IPS-NIHi7 (cell line): ENCODE measurements around the gene DLGAP5.
A peak's percentile ranks its signal among the peaks of the same experiment; 100 is the strongest.

ENCODE experiments used
- DNase-seq: peaks from one replicate; pipeline ENCODE4 v3.0.0; 2012; ENCODE audit warnings: mixed read lengths; ENCODE audit errors: extremely low spot score

Gene DLGAP5

DNA sequence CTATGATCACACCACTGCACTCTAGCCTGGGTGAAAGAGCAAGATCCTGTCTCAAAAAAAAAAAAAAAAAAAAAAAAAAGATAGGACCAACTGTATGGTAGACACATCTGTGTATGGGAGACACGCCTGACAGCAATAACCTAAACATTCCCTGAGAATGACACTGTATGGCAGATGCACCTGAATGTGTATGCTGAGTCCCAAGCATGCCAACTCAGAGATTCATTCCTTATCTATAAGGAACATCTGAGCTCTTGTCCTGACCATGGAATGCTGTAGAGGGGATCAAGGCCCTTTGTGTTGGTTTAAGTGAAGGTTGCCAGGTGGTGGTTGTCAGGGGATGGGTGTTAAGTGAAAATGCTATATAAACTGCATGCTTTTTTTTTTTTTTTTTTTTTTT lies 81.5 kb downstream of the DLGAP5 start:
- no peak for DNase-seq

DNA sequence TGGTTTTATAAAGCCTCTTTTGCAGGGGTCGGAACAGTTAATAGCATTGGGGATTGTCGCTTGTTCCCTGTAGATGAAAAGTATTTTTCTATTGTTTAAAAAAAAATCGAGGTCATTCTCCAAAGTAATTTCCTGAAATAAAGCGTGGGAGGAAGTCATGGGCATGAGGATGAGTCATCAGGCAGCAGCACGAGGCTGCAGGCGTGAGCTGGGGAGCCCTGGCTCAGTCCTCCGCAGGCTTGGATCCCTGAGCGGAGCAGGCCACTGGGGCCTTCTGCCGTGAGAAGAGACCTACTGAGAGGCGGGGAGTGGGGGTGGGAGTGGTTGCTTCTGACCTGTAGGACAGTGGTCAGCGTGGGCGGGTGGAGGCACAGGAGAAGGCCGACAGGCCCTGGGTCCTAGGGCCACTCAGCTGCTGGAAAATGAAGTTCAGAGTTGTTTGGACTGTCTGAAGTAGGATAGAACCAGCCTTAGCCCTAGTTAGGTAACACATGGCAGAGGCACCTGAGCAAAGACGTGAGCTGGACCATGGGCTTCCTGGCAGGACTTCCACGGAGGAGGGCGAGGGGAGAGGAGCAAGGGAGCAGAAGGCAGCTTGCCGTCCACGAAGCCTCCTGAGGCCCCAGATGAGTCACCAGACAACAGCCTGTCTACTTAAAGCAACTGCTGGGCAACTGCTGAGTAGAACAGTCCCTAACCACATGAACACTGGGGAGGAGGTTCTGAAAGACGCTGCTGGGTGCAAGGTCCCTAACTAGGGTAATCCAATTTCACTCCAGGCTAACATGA lies 83.4 kb downstream of the DLGAP5 start:
- peak; percentile 81 for DNase-seq

DNA sequence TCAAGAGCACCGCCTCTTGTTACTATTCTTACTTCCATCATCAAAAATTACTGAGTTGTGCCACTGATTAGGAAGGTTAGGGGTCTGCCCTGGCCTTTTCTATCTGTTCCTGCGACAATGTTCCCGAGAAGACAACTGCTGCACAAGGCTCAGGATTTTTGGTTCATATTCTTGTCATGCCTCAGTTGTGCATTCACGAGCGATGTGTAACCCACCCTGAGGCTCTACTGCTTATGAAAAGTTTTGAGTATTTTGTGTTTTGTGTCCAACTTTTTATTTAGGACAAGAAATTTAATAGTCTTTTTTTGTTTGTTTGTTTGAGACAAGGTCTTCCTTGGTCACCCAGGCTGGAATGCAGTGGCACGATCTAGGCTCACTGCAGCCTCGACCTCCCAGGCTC lies 85.4 kb downstream of the DLGAP5 start:
- DNase-seq: no peak

DNA sequence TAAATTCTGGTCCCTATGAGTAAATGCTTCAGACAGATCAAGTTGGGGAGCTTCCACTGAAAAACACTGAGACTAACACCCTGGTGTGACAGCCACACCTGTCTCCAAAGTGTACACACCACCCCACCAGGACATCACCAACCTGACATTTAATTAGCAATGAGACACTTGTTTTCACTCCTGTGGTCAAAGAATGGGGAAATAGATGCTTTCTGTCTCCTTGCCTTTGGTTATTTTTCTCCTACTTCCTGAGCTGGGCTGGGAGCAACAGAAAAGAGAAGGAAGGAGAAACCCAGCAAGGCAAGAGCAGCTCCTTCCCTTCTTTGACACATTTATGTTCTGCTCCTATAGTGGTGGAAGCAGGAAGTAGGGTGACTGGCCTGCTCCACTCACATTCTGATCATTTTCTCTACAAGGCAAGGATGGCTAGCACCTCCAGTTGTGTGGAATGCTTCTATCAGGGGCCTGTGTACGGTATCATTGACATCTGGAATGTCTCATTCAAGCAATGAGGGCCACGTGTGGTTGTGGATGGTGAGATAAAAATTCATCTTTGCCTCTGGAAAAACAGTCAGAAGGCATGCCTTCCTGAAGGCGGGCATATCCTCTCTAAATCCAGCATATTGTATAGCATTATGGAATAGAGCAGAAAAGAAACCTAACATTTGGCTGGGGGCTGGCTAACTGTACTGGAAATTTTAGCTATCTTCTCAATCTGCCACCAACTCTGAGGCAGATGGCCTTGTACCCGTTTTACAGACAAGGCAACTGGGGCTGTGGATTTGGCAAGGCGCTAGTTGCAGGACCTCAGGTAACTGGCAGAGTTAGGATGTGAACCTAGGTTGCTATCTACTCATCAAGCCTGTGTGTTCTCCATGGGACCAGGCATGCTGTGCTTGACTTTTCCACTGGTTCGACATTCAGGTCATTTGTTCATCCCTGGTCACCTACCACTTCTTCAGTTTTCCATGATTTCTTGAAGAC lies 87.1 kb downstream of the DLGAP5 start:
- no peak for DNase-seq

DNA sequence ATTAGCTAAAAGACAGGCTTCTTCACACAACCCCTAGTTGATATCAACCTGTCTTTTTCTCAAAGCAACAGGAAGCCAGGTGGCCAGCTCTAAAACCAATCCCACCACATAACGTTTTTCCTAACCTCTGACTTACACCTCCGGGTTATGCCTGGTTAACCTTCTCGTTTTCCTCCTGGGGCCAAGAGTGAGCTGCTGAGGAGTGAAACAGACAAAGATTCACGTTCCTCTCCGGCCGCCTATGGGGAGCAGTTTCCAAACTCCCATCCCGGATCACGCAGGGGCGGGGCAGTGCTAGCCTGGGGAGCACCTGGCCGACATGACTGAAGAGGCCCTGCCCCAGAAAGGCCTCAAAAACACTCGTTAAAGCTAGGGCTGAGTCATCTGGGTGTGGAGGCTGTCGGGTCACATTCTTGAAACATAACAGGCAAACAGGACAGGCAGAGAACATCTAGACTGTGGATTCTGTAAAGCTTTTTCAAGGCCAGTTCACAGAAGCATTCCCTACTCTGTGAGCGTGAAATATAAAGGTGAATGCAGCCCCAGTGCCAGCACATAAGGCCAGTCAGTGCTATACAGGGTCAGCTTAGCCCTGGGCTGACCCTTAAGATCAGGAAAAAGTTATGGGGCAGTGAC lies 88.3 kb downstream of the DLGAP5 start:
- peak; percentile 84 for DNase-seq

DNA sequence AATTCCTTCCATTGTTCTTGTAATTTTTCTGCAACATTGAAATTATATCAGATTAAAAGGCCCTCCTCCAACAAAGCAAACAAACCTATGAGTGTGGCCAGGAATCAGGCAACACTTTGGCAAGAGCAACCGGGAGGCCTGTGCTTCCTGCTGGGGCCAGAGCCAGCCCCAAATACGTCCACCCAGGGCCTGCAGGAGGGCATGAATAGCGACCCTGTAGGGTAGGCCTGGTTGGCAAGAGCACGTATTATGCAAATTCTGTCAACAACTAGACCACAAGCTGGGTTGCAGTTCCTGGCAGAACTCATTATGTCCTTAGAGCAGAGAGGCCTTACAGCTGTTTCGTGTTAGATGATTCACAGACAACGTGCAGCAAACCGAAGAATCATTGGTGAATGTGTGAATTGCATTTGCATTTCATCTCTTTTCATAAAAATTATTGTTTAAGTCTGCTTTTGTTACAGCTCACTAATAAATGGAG lies 89.2 kb downstream of the DLGAP5 start:
- DNase-seq: peak; percentile 46

DNA sequence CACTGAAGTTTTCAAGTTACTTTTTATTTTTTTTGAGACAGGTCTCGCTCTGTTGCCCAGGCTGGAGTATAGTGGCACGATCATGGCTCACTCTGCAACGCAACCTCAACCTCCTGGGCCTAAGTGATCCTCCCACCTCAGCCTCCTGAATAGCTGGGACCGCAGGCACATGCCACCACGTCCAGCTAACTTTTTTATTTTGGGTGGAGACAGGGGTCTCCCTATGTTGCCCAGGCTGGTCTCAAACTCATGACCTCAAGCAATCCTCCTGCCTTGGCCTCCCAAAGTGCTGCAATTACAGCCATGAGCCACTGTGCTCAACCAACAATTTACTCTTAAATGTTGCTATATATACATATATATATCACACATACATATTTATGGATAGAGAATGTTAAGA lies 89.7 kb downstream of the DLGAP5 start:
- no peak for DNase-seq

DNA sequence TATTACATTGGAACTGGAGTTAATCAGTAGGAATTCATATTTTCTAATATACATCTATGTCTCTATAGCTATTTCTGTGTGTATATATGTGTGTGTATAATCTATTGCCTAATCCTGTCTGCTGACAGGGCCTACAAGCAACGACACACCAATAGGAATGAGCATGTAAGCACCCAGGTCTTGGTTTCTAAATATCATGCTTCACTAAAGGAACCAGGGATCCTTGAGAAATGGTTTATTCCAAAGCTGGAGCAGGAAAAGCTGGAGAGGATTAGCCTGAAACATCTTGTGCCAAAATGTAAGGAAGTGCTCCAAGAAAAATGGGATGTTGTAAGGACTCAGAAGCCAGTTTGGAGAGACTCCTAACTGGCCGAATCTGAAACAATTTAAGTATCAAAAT lies 91.6 kb downstream of the DLGAP5 start:
- no peak for DNase-seq

DNA sequence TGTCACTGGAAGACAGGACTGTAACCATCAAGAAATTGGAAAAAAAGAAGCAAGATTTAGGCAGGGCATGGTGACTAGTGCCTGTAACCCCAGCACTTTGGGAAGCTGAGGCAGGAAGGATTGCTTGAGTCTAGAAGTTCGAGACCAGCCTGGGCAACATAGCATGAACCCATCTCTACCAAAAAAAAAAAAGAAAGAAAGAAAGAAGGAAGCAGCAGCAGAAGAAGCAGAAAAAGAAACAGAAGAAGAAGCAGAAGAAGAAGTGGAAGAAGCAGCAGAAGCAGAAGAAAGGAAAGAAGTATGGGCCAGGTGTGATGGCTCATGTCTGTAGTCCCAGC lies 92.9 kb downstream of the DLGAP5 start:
- no peak for DNase-seq
